ENCODE measurements around the gene MMP24OS. TPM values are rescaled to one million over a fixed set of nuclear protein-coding genes. Genes with fewer than 3 reads are reported as not detected.

Gene MMP24OS
- total RNA-seq, 1 experiment from 2014 or later, result 59.6 TPM

DNA sequence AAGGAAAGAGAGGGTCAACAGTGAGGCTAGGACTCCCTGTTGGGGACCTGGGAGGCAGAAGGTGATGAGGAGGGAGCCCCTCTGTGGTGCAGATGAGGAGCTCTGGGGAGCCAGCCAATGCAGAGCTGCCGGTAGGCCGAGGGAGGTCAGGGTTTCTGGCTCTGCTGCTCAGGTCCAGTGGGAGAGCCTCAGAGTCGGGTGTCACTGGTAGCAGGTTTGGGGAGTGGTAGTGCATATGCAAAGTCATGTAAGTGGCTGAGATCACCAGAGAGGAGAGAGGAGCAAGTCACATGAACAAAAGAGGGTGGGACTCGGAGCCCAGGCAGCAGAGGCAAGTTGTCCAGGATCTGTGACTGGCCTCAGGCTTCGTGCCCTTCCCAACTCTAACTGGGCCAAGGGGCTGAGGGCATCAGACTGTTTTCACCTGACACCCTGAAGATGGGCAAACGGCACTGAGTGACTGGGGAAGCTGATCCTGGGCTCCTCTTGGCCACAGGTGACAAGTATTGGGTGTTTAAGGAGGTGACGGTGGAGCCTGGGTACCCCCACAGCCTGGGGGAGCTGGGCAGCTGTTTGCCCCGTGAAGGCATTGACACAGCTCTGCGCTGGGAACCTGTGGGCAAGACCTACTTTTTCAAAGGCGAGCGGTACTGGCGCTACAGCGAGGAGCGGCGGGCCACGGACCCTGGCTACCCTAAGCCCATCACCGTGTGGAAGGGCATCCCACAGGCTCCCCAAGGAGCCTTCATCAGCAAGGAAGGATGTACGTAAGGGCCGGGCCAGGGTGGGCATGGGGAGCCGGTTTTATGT is 6.6 kb downstream of the MMP24OS start:
- no peak overlapping the region for H3K9ac ChIP-seq (ENCODE audit: low read length)
- ChIA-PET POLR2A (no interaction called here), RAD21 (ENCODE audit: low non-redundant PET in 1 of 2, low total read pairs in 2 of 2, uncharacterized antibody in 2 of 2, unreplicated experiment in 2 of 2) (no interaction called here), CTCF (interaction anchor here (0.7 to 1.6 kb wide), 2 partner anchors 126 to 175 kb away, joined by 3 to 8 read pairs; no protein-coding TSS in a partner anchor)
- no peak overlapping the region for H2AFZ ChIP-seq (ENCODE audit: low read depth, low read length, poor library complexity, severe bottlenecking)
- H3K4me3 ChIP-seq (replicated peaks in 1 of 2; ENCODE audit: low read depth in 1 of 2, low read length in 2 of 2), result no peak overlapping the region
- H4K20me1 ChIP-seq (ENCODE audit: insufficient read depth), result no peaks in the 10 kb centered on the region
- H3K27me3 ChIP-seq (ENCODE audit: insufficient read depth, low read length), result no peaks in the 10 kb centered on the region
- peaks cover 0 to 8% of the 10 kb centered on the region in 2 experiments; a peak in 3 of 4 replicates for H3K4me1 ChIP-seq (ENCODE audit: control insufficient read depth in 1 of 2, insufficient read depth in 2 of 2, low read length in 2 of 2)
- no peak for TF ChIP-seq TCF7L2 (IDR thresholded peaks at IDR 0.05; ENCODE audit: borderline replicate concordance, extremely low read depth, insufficient read depth, insufficient read length)
- no peak for TF ChIP-seq ZFX (IDR thresholded peaks at IDR 0.05)
- TF ChIP-seq FOSL1 (IDR thresholded peaks at IDR 0.05; ENCODE audit: low read depth), result no peak
- no peak for TF ChIP-seq ZNF274 (IDR thresholded peaks at IDR 0.05; ENCODE audit: low read depth, low read length)
- no peak for TF ChIP-seq ATF3 (IDR thresholded peaks at IDR 0.05)
- TF ChIP-seq EZH2 (IDR thresholded peaks at IDR 0.05), result no peak
- intact Hi-C loops (cut with micrococcal nuclease), result no loop called here
- DNase-seq (ENCODE audit: low read depth, low spot score), result no peak
- no peak overlapping the region for H3K4me2 ChIP-seq (ENCODE audit: low read length)
- H3K9me2 ChIP-seq (ENCODE audit: insufficient read depth), result no peaks in the 10 kb centered on the region
- H3K27ac ChIP-seq (ENCODE audit: low read depth, low read length), result no peak overlapping the region
- no peaks in the 10 kb centered on the region for H3K9me3 ChIP-seq (ENCODE audit: control insufficient read depth in 1 of 2, insufficient read depth in 1 of 2, low read depth in 1 of 2, low read length in 2 of 2)
- H3K36me3 ChIP-seq (ENCODE audit: control insufficient read depth in 1 of 2, insufficient read depth in 2 of 2, low read length in 2 of 2), result peaks cover 4 to 6% of the 10 kb centered on the region in 2 experiments; a peak in 2 of 4 replicates
- peaks cover 6% of the 10 kb centered on the region; the same call in 1 of the 2 replicates for H3K79me2 ChIP-seq (ENCODE audit: insufficient read depth, low read length)
- no peak for ATAC-seq
- no TSS peak for BruUV-seq (replicated peaks)

DNA sequence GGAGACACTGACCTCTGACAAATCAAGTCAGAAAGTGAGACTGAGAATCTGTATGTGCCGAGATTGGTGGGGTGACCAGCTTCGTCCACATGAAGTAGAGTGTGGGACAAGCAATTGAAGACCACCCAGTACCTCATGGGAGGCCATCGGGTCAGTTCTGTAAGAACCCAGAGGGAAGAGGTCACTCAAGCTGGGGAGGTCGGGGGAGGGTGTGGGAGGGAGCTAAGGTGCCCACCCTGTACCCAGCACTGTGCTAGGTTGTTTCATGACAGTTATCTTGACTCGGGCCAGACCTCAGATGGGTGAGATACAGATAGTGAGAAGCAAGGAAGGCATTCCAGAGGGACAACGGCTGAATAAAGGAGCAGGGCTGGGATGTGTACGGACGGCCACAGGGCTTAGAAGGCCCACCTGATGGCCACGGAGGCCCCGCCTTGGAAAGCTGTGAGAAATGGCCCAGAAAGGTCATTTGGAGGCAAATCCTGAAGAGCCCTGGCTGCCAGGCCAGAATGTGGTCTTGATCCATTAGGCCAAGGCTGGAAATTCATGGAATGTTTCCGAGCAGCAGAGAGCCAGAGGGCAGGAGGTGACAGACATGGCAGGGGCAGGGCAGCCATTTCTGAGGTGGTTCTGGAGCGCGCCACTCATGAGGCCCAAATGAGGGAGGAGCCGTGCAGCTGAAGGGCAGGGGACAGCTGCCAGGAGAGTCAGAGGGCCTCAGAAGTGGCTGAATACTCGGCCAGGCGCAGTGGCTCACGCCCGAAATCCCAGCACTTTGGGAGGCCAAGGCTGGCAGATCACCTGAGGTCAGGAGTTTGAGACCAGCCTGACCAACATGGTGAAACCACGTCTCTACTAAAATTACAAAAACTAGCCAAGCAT is 7.7 kb downstream of the MMP24OS start:
- POLR2A ChIA-PET, result no interaction called here
- BruUV-seq (replicated peaks), result no TSS peak
- no peak for ATAC-seq

More for the DNA sequence above, 7.7 kb downstream of the MMP24OS start:
- ChIA-PET RAD21 (ENCODE audit: low non-redundant PET in 1 of 2, low total read pairs in 2 of 2, uncharacterized antibody in 2 of 2, unreplicated experiment in 2 of 2) (no interaction called here), CTCF (interaction anchor here (0.7 to 2.3 kb wide), 3 partner anchors 125 to 174 kb away, joined by 3 to 27 read pairs (median 8); no protein-coding TSS in a partner anchor)
- Histone ChIP-seq H3K4me1 (ENCODE audit: control insufficient read depth in 1 of 2, insufficient read depth in 2 of 2, low read length in 2 of 2) (peaks cover under 1 to 8% of the 10 kb centered on the region in 2 experiments; a peak in 3 of 4 replicates), H3K4me2 (ENCODE audit: low read length) (no peak overlapping the region), H3K36me3 (ENCODE audit: control insufficient read depth in 1 of 2, insufficient read depth in 2 of 2, low read length in 2 of 2) (no peaks in the 10 kb centered on the region), H4K20me1 (ENCODE audit: insufficient read depth) (no peaks in the 10 kb centered on the region), H3K79me2 (ENCODE audit: insufficient read depth, low read length) (no peaks in the 10 kb centered on the region), H3K9me2 (ENCODE audit: insufficient read depth) (no peaks in the 10 kb centered on the region), H3K4me3 (replicated peaks in 1 of 2; ENCODE audit: low read depth in 1 of 2, low read length in 2 of 2) (no peak overlapping the region), H3K9me3 (ENCODE audit: control insufficient read depth in 1 of 2, insufficient read depth in 1 of 2, low read depth in 1 of 2, low read length in 2 of 2) (no peaks in the 10 kb centered on the region), H3K9ac (ENCODE audit: low read length) (no peak overlapping the region), H3K27ac (ENCODE audit: low read depth, low read length) (no peak overlapping the region), H3K27me3 (ENCODE audit: insufficient read depth, low read length) (no peaks in the 10 kb centered on the region), H2AFZ (ENCODE audit: low read depth, low read length, poor library complexity, severe bottlenecking) (no peak overlapping the region)
- TF ChIP-seq YY1 (IDR thresholded peaks at IDR 0.05; ENCODE audit: extremely low read depth, insufficient replicate concordance, low read depth, low read length), result no peak
- TF ChIP-seq CBX3 (IDR thresholded peaks at IDR 0.05; ENCODE audit: low read depth), result no peak
- TF ChIP-seq, protein P1, sequence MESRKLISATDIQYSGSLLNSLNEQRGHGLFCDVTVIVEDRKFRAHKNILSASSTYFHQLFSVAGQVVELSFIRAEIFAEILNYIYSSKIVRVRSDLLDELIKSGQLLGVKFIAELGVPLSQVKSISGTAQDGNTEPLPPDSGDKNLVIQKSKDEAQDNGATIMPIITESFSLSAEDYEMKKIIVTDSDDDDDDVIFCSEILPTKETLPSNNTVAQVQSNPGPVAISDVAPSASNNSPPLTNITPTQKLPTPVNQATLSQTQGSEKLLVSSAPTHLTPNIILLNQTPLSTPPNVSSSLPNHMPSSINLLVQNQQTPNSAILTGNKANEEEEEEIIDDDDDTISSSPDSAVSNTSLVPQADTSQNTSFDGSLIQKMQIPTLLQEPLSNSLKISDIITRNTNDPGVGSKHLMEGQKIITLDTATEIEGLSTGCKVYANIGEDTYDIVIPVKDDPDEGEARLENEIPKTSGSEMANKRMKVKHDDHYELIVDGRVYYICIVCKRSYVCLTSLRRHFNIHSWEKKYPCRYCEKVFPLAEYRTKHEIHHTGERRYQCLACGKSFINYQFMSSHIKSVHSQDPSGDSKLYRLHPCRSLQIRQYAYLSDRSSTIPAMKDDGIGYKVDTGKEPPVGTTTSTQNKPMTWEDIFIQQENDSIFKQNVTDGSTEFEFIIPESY (IDR thresholded peaks at IDR 0.05; ENCODE audit: extremely low read depth, insufficient replicate concordance, low read length), result no peak
- TF ChIP-seq SP1 (IDR thresholded peaks at IDR 0.05; ENCODE audit: low read depth), result no peak
- no peak for TF ChIP-seq ZNF274 (IDR thresholded peaks at IDR 0.05; ENCODE audit: low read depth, low read length)
- intact Hi-C loops (cut with micrococcal nuclease), result no loop called here
- no peak for DNase-seq (ENCODE audit: low read depth, low spot score)

Measured in HCT116 (cell line).